ENCODE measurements around the gene IFITM10. TPM values are rescaled to one million over a fixed set of nuclear protein-coding genes. Genes with fewer than 3 reads are reported as not detected.

IFITM10 gene
- total RNA-seq, 4 donors from 2014 or later: 2.5 to 13.7 (median 6.3) TPM

DNA sequence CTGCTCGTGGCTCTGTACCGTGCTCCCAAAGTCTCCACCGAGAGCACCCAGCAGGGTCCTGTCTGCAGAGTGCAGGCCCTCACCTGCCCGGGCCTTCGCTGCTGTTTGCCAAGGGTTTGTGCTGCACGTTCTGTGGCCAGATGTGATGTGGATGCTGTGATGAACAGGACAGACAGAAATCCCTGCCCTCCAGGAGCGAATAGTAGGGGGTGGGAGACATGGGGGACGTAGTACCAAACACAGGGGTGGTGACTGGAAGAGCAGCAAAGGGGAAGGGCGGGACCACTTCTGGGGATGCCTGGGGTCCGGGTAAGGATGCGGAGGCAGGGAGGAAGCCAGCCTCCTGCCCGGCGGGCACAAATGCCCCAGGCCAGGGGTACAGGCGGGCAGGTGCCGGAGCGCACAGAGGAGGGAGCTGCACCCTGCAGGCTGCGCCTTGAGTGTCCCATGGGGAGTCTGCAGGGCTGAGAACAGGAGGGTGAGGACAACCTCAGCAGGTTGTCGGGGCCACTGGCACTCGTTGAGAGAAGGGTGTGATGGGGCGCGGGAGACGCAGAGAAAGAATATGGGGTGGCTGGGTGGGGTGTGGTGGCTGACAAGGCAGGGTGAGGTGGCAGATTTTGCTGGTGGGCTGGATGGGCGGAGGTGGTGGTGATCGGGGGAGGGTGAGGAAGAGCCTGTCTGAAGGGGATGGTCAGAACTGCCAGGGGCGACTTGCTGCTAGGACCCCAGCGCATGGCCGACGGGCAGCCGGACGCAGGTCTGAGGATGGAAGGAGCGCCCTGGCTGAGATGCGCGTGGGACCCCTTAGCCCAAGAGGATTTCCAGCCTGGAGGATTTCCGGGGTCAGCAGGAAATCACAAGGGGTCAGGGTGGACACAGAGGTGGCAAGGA, 29.7 kb upstream of the IFITM10 start:
- 75 to 80% methylated on average over 34 of the region's 34 CpGs for WGBS, 2 donors
- TF ChIP-seq POLR2A (IDR thresholded peaks at IDR 0.05): no peak
- TF ChIP-seq, protein P1, sequence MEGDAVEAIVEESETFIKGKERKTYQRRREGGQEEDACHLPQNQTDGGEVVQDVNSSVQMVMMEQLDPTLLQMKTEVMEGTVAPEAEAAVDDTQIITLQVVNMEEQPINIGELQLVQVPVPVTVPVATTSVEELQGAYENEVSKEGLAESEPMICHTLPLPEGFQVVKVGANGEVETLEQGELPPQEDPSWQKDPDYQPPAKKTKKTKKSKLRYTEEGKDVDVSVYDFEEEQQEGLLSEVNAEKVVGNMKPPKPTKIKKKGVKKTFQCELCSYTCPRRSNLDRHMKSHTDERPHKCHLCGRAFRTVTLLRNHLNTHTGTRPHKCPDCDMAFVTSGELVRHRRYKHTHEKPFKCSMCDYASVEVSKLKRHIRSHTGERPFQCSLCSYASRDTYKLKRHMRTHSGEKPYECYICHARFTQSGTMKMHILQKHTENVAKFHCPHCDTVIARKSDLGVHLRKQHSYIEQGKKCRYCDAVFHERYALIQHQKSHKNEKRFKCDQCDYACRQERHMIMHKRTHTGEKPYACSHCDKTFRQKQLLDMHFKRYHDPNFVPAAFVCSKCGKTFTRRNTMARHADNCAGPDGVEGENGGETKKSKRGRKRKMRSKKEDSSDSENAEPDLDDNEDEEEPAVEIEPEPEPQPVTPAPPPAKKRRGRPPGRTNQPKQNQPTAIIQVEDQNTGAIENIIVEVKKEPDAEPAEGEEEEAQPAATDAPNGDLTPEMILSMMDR (IDR thresholded peaks at IDR 0.05): no peak
- intact Hi-C loops (cut with DNase I; ENCODE audit: low total_unique reads): no loop called here
- H3K4me3 ChIP-seq (ENCODE audit: low read depth, poor library complexity, severe bottlenecking): no peak overlapping the region
- DNase-seq (ENCODE audit: low spot score in 2 of 2): peak in 1 of 2 donors; percentile 84

DNA sequence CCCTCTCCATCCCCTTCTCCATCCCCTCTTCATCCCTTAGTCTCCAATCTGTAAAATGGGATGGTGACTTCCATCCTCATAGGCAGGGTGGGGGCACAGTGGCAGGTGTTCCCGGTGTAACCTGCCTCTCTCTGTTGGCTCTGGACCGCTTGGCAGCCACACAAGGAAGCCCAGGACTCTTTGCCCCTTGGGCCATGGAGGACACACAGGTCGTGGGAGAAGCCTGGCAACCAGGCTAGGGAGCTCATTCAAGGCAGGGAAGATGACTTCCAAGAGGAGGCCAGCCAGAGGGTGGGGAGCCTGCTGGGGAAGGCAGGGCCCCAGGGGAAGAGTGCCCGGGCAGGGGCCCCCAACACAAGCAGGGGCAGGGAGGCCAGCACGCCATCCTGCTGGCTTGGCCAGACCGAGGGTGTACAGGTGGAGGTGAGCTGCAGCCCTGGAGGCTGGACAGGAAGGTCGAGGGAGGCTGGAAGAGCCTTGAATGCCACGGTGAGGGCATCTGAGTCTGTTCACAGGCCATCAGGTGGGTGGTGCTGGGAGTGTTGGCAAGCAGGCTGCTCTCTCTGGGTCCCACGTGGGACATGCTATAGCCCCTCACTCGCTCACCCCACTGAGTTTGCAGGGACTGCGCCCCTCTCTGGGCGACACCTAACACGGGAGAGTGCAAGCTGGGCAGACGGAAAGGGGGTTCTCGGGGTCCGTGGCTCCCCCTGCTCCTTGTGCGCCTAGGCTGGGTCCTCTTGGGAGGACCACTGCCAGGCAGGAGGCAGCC, 28.8 kb upstream of the IFITM10 start:
- intact Hi-C loops (cut with DNase I; ENCODE audit: low total_unique reads): no loop called here
- DNase-seq (ENCODE audit: low spot score in 2 of 2): peak in 1 of 2 donors; percentile 73
- WGBS, 2 donors: 76 to 77% methylated on average over 17 of the region's 17 CpGs
- TF ChIP-seq, protein P1 (IDR thresholded peaks at IDR 0.05): no peak
- TF ChIP-seq POLR2A (IDR thresholded peaks at IDR 0.05): no peak
- no peak overlapping the region for H3K4me3 ChIP-seq (ENCODE audit: low read depth, poor library complexity, severe bottlenecking)

DNA sequence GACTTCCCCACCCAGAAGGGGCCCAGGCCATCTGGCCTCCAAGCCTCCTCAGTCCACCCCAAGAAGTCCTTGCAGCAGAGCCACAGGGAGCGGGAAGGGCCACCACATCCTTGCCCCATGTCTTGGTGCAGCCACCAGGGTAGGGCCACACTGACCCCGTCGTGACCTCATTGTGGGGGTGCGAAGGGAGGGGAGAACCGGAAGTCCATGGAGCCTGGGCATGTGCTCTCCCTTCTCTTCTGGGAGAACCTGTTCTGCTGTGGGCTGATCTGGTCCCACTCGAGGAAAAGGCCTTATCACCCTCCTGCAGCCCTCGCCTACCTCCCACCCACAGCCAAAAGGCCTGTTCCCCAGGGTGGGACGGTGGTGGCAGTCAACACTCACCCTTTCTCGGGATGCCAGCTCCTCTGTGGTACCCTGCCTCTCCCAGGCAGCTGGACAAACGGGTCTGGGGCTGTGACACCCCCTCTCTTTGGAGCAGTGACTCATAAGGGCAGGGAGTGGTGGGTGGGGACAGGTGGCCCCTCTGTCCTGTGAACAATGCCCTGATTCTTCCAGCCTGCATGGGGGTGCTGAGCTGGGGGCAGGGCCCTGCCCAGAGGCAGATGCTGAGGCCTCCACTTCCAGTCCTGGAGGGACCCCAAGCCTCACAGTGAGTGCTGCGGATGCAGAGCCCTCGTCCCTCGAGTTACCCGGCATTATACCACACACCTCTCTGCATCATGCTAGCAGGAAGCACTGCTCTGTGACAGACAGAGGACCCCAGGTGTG, 27.9 kb upstream of the IFITM10 start:
- no peak overlapping the region for H3K4me3 ChIP-seq (ENCODE audit: low read depth, poor library complexity, severe bottlenecking)
- 76 to 81% methylated on average over 8 to 14 of the region's 14 CpGs for whole genome bisulfite sequencing, 2 donors
- peak in 1 of 2 donors; percentile 82 for DNase-seq (ENCODE audit: low spot score in 2 of 2)
- intact Hi-C loops (cut with DNase I; ENCODE audit: low total_unique reads): no loop called here
- no peak for TF ChIP-seq POLR2A (IDR thresholded peaks at IDR 0.05)
- TF ChIP-seq, protein P1 (IDR thresholded peaks at IDR 0.05): no peak

DNA sequence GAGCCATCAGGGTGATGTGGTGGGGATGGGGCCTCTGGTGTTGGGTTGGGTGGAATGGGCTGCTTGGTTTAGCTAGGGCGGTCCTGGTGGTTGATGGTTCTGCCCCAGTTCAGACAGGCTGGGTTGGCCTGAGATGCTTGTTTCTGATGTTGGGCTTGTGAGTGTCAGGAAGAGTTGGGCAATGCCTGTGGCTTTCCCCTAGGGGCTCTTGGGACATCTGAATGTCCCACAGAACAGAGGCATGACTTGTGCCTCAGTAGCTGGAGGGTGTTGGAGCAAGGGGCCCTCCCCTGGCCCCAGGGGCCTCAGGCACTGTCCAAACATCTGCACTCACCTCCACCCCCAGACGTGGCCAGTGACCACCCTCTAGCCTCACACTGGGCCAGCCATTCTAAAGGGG, 27.3 kb upstream of the IFITM10 start:
- intact Hi-C loops (cut with DNase I; ENCODE audit: low total_unique reads): no loop called here
- no peak overlapping the region for H3K4me3 ChIP-seq (ENCODE audit: low read depth, poor library complexity, severe bottlenecking)
- DNase-seq (ENCODE audit: low spot score in 2 of 2): no peak
- 85 to 97% methylated on average over 2 of the region's 2 CpGs for WGBS, 2 donors
- TF ChIP-seq, protein P1 (IDR thresholded peaks at IDR 0.05): no peak
- no peak for TF ChIP-seq POLR2A (IDR thresholded peaks at IDR 0.05)

DNA sequence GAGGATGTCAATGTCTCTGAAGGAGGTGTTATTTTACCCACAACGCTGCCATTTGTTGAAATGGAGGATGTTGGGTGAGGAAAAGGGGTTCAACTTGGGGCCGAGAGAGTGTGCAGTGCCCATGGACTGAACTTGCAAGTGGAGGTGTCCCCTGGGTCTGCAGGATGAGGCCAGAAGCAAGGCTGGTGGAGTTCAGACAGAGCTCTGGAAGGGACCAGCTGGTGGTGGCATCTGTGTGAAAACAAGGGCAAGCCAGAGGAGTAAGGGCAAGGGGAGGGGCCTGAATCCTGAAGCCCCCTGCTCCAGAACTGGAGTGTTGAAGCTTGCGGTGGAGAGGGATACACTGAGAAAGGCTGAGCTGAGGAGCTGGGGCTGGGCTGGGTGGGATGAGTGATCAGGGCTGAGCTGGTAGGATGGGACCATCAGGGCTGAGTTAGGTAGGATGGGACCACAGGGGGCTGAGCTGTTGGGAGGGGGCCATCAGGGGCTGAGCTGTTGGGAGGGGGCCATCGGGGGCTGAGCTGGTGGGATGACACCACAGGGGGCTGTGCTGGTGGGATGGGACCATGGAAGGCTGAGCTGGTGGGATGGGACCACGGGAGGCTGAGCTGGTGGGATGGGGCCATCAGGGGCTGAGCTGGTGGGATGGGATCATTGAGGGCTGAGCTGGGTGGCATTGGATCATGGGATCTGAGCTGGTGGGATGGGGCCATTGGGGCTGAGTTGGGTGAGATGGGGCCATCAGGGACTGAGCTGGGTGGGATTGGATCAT, 26.7 kb upstream of the IFITM10 start:
- H3K4me3 ChIP-seq (ENCODE audit: low read depth, poor library complexity, severe bottlenecking): no peak overlapping the region
- TF ChIP-seq POLR2A (IDR thresholded peaks at IDR 0.05): no peak
- TF ChIP-seq, protein P1 (IDR thresholded peaks at IDR 0.05): no peak
- intact Hi-C loops (cut with DNase I; ENCODE audit: low total_unique reads): no loop called here
- 88 to 90% methylated on average over 5 of the region's 5 CpGs for WGBS, 2 donors
- peak in 1 of 2 donors; percentile 70 for DNase-seq (ENCODE audit: low spot score in 2 of 2)
